HL-60 (cell line): ENCODE results near the gene ASIP.

Experiments used
- GABPA ChIP-seq: IDR thresholded peaks from 2 replicates; pipeline ENCODE4 v1.6.1; 2012; ENCODE audit warnings: low read depth
- POLR2AphosphoS5 ChIP-seq: IDR thresholded peaks from 2 replicates; pipeline ENCODE4 v1.6.1; 2012; ENCODE audit warnings: low read depth
- REST ChIP-seq: IDR thresholded peaks from 2 replicates; pipeline ENCODE4 v1.6.1; 2012; ENCODE audit warnings: low read depth; ENCODE audit not compliant: insufficient replicate concordance
- TF ChIP-seq, protein P1 (sequence below): IDR thresholded peaks from one replicate; pipeline ENCODE4 v1.5.1; 2011; ENCODE audit warnings: low read length, control low read depth, inconsistent platforms; ENCODE audit not compliant: insufficient read depth

- TF ChIP-seq, protein P1, sequence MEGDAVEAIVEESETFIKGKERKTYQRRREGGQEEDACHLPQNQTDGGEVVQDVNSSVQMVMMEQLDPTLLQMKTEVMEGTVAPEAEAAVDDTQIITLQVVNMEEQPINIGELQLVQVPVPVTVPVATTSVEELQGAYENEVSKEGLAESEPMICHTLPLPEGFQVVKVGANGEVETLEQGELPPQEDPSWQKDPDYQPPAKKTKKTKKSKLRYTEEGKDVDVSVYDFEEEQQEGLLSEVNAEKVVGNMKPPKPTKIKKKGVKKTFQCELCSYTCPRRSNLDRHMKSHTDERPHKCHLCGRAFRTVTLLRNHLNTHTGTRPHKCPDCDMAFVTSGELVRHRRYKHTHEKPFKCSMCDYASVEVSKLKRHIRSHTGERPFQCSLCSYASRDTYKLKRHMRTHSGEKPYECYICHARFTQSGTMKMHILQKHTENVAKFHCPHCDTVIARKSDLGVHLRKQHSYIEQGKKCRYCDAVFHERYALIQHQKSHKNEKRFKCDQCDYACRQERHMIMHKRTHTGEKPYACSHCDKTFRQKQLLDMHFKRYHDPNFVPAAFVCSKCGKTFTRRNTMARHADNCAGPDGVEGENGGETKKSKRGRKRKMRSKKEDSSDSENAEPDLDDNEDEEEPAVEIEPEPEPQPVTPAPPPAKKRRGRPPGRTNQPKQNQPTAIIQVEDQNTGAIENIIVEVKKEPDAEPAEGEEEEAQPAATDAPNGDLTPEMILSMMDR: no peak
- no peak for TF ChIP-seq POLR2AphosphoS5
- no peak for TF ChIP-seq REST
- no peak for TF ChIP-seq GABPA
Measured at GRCh38 chr20:34299556-34300255, 58.5 kb downstream of the ASIP start.
